NCI-H2227 treated with DMSO at 0.1 percent for 48 hours (cell line): Measurements from ENCODE around the gene FABP1.

Experiments used
- DNase-seq: peaks from one replicate; lab custom pipeline; 2025; lab: John Stamatoyannopoulos, UW

The FABP1 gene

GRCh38 chr2:88127888-88128653 lies at the start of gene FABP1:
TSS of gene FABP1 (minus strand) at chr2:88128062. CDS start at chr2:88128017, 45 bp downstream.
- DNase-seq = no peak

DNA sequence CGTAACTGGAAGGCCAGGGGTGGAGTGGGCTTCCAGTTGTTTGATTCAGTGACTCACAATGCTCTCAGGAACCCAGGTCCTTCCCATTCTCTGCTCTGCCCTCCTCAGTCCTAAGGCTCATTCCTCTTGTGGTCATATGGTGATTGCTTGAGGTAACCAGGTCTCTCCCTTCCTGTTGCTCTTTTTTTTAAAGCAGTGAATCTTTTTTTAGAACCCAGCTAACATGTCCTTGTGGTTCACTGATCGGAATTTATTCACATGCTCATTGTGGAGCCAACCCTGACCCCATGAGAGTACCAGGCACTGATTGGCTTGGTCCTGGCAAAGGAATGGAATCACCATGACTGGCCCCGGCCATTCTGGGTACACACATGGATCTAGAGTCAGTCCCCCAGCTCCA lies 49.7 kb upstream of the FABP1 start:
- DNase-seq = no peak

GRCh38 chr2:88176352-88176984 lies 48.6 kb upstream of the FABP1 start:
- DNase-seq = no peak

DNA sequence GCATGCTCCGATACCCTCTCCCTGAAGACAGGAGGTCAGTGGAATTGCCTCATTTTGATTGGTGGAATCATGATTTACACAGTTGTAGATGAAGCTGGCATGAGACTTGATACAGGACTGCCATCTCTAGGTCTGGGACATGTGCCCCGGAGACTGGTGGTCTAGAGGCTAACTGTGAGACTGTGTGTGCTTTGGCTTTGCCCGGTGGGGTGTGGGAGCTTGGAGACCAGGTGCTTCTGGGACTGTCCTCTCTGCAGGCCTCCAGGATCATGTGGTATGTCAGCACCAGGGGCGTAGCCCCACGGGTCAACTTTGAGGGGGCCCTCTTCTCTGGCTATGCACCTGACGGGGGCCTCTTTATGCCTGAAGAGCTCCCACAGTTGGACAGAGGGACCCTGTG lies 45.0 kb upstream of the FABP1 start:
- no peak for DNase-seq

- DNase-seq = no peak
These were observed 44.1 kb upstream of the FABP1 start for GRCh38 chr2:88171966-88172365.

DNA sequence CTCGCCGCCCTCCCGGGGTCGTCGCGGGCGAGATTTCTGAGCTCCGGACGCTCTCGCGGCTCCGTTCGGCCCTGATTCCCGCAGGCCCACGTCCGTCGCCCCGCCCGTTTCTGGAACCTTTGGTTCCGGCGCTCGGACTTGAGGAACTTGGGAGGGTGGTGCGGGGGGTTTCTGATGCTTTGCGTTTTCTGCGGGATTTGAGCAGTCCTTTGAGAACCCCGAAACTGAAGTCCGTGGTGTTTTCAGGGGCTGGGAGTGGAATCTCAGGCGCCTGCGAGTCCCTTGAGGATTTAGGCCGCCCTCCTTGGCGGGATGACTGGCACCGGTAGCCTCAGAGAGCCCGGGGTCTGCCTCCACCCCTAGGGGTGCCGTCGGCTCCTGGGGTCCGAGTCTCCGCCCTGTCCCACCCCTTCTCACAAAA lies 42.6 kb upstream of the FABP1 start:
- no peak for DNase-seq

DNA sequence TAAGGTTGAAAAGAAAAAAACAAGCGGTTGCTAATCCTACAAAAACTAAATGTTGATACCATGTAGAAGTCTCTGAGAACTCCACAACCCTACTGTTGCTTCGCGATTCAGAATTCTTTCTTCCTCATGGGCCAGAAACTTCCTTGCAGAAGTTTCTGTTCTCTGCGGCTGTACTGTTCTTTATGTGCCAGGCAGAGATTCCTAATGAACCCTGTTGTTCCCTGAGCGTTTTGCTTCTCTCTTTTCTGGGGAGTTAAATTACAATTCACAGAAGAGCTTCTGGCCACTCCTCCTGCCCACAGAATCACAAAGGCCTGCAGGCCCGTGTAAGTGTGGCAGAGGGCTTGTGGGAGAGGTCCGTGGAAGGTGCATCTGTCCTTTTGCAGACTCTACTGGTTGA lies 40.5 kb upstream of the FABP1 start:
- DNase-seq = no peak

DNA sequence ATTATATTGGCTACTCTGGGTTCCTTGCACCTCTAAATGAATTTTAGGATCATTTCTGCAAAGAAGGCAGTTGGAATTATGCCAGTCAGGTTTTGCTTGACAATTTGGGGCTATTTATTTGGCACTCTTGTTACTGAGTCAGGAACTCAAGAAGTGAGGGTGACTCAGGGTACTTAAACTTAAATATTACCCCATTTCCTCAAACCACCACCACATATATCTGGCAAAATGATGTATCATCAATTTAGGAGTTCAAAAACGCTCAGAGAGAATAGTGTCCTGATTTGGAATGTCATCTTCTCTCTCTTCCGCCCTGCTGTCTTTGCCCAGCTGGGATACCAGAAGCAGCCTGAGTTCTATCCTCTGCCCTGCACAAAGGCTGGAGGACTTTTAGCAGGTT lies 39.9 kb upstream of the FABP1 start:
- DNase-seq = no peak

- no peak for DNase-seq
These were observed 37.6 kb upstream of the FABP1 start for GRCh38 chr2:88165332-88166003.

GRCh38 chr2:88161446-88162244 lies 33.8 kb upstream of the FABP1 start:
- DNase-seq = no peak

- DNase-seq = no peak
These were observed 32.7 kb upstream of the FABP1 start for GRCh38 chr2:88160517-88160916.

- DNase-seq = peak; percentile 50
These were observed 32.1 kb upstream of the FABP1 start for GRCh38 chr2:88159955-88160415.

DNA sequence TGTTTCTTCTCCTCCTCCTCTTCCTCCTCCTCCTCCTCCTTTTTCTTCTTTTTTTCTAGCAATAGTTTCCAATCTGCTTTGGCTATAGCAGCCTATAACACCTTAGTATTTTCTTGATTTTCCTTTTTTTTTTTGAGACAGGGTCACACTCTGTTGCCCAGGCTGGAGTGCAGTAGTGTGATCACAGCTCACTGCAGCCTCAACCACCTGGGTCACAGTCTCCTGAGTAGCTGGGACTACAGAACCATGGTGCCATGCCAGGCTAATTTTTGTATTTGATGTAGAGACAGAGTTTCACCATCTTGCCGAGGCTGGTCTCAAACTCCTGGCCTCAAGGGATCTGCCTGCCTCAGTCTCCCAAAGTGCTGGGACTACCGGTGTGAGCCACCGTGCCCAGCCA lies 31.6 kb upstream of the FABP1 start:
- DNase-seq = no peak

GRCh38 chr2:88148929-88149438 lies 21.1 kb upstream of the FABP1 start:
- no peak for DNase-seq

DNA sequence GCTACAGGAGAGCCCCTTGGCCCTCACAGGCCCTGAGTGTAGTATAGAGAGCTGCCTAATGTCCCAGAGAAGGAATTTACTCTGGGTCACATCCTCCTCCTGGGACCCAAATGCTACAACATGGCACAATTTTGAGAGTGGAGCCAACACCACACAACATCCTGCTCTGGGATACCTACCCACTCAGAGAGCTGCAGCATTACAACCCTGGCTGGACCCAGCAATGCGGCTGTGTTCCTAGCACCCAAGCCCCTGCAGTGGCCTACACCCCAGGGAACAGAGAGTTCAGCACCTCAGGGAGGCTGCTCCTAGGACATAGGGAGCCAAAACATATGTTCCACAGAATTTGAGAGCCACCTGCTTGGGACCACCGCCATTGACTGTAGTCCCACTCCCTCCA lies 19.3 kb upstream of the FABP1 start:
- no peak for DNase-seq

DNA sequence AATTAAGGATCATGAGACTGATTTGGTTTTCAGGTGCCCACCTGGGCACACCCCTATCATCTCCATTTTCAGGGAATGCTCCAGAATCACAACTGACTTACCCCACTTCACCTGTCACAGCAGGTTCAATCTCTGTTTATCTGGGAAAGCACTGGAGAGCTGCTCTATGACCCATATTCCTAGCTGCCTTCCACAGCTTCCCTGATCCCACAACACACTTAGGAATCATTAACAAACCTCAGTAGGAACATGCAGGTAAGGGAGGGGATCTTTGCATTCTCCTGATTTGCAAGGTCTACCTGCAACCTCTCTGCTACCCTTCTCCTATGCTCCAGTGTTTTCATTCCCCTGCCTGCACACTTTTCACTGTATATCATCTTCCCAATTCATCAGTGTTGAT lies 18.7 kb upstream of the FABP1 start:
- no peak for DNase-seq

- no peak for DNase-seq
These were observed 17.1 kb upstream of the FABP1 start for GRCh38 chr2:88144914-88145497.

- no peak for DNase-seq
These were observed 16.4 kb upstream of the FABP1 start for GRCh38 chr2:88144271-88144670.

DNA sequence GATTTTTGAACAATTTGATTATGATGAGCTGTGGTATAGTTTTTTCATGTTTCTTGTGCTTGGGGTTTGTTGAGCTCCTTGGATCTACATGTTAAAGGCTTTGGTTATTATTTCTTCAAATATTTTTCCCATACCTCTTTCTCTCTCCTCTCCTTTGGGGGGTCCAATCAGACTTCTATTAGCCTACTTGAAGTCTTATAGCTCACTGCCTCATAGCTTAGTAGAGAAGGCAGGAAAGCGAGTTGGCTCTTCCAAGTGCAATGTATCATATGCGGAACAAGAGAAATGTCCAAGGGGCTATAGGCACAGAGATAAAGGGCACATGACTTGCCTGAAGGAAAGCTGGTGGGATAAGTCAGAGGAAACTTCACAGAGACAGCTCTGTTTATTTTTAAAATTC lies 14.1 kb upstream of the FABP1 start:
- no peak for DNase-seq

GRCh38 chr2:88139804-88140203 lies 11.9 kb upstream of the FABP1 start:
- no peak for DNase-seq

- no peak for DNase-seq
These were observed 11.4 kb upstream of the FABP1 start for GRCh38 chr2:88139203-88139702.
